Measurements from ENCODE around the gene PSMG3. TPM values are rescaled to one million over a fixed set of nuclear protein-coding genes. Genes with fewer than 3 reads are reported as not detected.

The PSMG3 gene
- total RNA-seq, 1 experiment from 2014 or later = 59.4 TPM

- no TSS peak for BruUV-seq (replicated peaks)
- Histone ChIP-seq H3K4me1 (ENCODE audit: control insufficient read depth, insufficient read depth, low read length) (peaks cover 23% of the 10 kb centered on the region), H3K27ac (ENCODE audit: low read length) (no peak overlapping the region), H3K27me3 (ENCODE audit: control insufficient read depth, insufficient read depth, low read length) (no peaks in the 10 kb centered on the region), H3K9me3 (ENCODE audit: control insufficient read depth, insufficient read depth, low read depth, low read length) (no peaks in the 10 kb centered on the region), H3K36me3 (ENCODE audit: control insufficient read depth, insufficient read depth, low read length) (no peaks in the 10 kb centered on the region), H3K4me3 (ENCODE audit: low read depth in 2 of 2, low read length in 2 of 2) (no peak overlapping the region)
- DNase-seq (ENCODE audit: low read depth, low spot score) (no peak), ATAC-seq (no peak)
- ChIA-PET CTCF (interaction anchor here (0.6 kb wide), 1 partner anchor 138 kb away, joined by 4 read pairs; no protein-coding TSS in a partner anchor), POLR2A (no interaction called here)
- no peak for TF ChIP-seq POLR2AphosphoS5 (IDR thresholded peaks at IDR 0.05; ENCODE audit: low read depth, low read length)
- no peak for TF ChIP-seq CTCF (IDR thresholded peaks at IDR 0.05)
- in situ Hi-C loops (cut with HindIII; ENCODE audit: low pct_unique_long_range_greater_than_20kb, low sequenced_read_pairs) (no loop called here), intact Hi-C loops (cut with micrococcal nuclease; ENCODE audit: unreplicated experiment) (no loop called here)
These were observed 5.7 kb downstream of the PSMG3 start for GRCh38 chr7:1563981-1564602.

GRCh38 chr7:1562597-1563051 lies 7.2 kb downstream of the PSMG3 start:
- POLR2A ChIA-PET = no interaction called here
- ATAC-seq (no peak), DNase-seq (ENCODE audit: low read depth, low spot score) (no peak)
- no peaks in the 10 kb centered on the region for H3K9me3 ChIP-seq (ENCODE audit: control insufficient read depth, insufficient read depth, low read depth, low read length)
- no peaks in the 10 kb centered on the region for H3K36me3 ChIP-seq (ENCODE audit: control insufficient read depth, insufficient read depth, low read length)
- in situ Hi-C loops (cut with HindIII; ENCODE audit: low pct_unique_long_range_greater_than_20kb, low sequenced_read_pairs) (no loop called here), intact Hi-C loops (cut with micrococcal nuclease; ENCODE audit: unreplicated experiment) (no loop called here)
- CTCF ChIA-PET = no interaction called here
- H3K27ac ChIP-seq (ENCODE audit: low read length) = no peak overlapping the region
- H3K4me1 ChIP-seq (ENCODE audit: control insufficient read depth, insufficient read depth, low read length) = peaks cover 17% of the 10 kb centered on the region
- no peak for TF ChIP-seq POLR2AphosphoS5 (IDR thresholded peaks at IDR 0.05; ENCODE audit: low read depth, low read length)
- no peak for TF ChIP-seq TCF7L2 (IDR thresholded peaks at IDR 0.05; ENCODE audit: low read depth, low read length)
- no peak for TF ChIP-seq CTCF (IDR thresholded peaks at IDR 0.05)
- no peak for TF ChIP-seq SIN3A (IDR thresholded peaks at IDR 0.05; ENCODE audit: borderline replicate concordance, insufficient read depth, low read depth, low read length)
- no peak for TF ChIP-seq REST (IDR thresholded peaks at IDR 0.05; ENCODE audit: insufficient read depth in 1 of 2, low read depth in 2 of 2, low read length in 1 of 2)
- no peaks in the 10 kb centered on the region for H3K27me3 ChIP-seq (ENCODE audit: control insufficient read depth, insufficient read depth, low read length)
- no peak overlapping the region for H3K4me3 ChIP-seq (ENCODE audit: low read depth in 2 of 2, low read length in 2 of 2)
- no TSS peak for BruUV-seq (replicated peaks)

Data from Panc1 (cell line).